GM12864 (cell line): ENCODE results near the gene TRIM39.
"Not testable (repeated sequence)": the region's sequence is repeated elsewhere in the genome, so short reads cannot be mapped to it uniquely, and the experiment has no call there.

ENCODE experiments used
- DNase-seq: peaks from one replicate; pipeline ENCODE4 v3.0.0-alpha.2; 2011; ENCODE audit warnings: low read depth
- H3K4me3 ChIP-seq: 2 replicates; pipeline ENCODE4 v1.5.1; 2011; ENCODE audit warnings: mild to moderate bottlenecking, low read depth, low read length, control low read depth
- TF ChIP-seq, protein P1 (sequence below): IDR thresholded peaks from 2 replicates; pipeline ENCODE4 v1.5.1; 2011; ENCODE audit warnings: low read depth, mild to moderate bottlenecking, moderate library complexity, low read length, control low read depth, inconsistent platforms; ENCODE audit errors: missing control alignments

Gene TRIM39

DNA sequence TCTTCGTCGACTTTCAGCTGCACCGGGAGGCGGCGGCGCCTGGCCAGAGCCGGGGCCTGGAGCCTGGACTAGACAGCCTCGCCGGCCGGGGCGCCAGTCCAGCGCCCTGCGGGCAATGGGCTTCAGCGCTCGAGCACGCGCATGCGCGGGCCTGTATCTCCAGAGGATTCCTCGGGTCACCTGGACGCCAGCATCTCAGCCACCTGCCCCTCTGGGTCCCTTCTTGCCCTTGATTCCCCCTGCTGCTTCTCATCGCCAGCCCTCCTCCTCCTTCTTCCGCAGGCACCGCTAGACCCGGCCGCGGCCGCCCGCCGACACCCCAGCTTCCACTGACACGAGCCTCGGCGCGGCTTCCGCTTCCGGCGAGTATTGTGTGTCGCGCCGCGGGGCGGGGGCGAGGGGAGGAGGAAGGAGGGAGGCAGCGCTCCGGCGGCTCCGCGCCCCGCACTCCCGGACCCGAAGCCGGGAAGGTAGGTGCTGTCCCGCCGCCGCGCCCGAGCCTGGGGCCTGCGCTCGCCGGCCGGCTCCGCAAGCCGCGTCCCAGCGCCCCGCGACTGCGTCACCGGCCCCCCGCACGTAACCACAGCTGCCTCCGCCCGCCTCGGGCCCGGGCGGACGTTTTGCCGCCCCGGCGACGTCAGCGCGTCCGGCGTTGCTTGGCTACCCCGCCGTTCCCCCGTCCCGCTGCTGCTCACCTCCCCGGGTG, at the start of gene TRIM39:
TSS of gene TRIM39 (plus strand) at position 402 of the 706 bp plus-strand sequence. CDS start 2,391 bp downstream, outside the sequence.
- peak within 1 kb of the TSS; percentile 74 for H3K4me3 ChIP-seq
- DNase-seq: peak; percentile 30
- TF ChIP-seq, protein P1, sequence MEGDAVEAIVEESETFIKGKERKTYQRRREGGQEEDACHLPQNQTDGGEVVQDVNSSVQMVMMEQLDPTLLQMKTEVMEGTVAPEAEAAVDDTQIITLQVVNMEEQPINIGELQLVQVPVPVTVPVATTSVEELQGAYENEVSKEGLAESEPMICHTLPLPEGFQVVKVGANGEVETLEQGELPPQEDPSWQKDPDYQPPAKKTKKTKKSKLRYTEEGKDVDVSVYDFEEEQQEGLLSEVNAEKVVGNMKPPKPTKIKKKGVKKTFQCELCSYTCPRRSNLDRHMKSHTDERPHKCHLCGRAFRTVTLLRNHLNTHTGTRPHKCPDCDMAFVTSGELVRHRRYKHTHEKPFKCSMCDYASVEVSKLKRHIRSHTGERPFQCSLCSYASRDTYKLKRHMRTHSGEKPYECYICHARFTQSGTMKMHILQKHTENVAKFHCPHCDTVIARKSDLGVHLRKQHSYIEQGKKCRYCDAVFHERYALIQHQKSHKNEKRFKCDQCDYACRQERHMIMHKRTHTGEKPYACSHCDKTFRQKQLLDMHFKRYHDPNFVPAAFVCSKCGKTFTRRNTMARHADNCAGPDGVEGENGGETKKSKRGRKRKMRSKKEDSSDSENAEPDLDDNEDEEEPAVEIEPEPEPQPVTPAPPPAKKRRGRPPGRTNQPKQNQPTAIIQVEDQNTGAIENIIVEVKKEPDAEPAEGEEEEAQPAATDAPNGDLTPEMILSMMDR: no peak

GRCh38 chr6:30280988-30281387, 45.7 kb upstream of the TRIM39 start:
- not testable (repeated sequence) for H3K4me3 ChIP-seq, DNase-seq

DNA sequence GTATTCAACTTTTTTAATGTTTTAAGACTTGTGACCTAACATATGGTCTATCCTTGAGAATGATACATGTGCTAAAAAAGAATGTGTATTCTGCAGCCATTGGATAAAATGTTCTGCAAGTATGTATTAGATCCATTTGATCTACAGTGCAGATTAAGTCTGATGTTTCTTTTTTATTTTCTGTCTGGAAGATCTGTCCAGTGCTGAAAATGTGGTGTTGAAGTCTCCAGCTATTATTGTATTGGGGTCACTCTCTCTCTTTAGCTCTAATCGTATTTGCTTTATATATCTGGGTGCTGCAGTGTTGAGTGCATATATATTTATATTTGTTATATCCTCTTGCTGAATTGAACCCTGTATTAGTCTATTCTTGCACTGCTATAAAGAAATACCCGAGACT, 44.2 kb upstream of the TRIM39 start:
- DNase-seq: no peak
- TF ChIP-seq, protein P1: no peak
- no peak overlapping the region for H3K4me3 ChIP-seq

GRCh38 chr6:30283761-30284160, 43.0 kb upstream of the TRIM39 start:
- H3K4me3 ChIP-seq: no peak overlapping the region
- TF ChIP-seq, protein P1: no peak
- no peak for DNase-seq

GRCh38 chr6:30287139-30287538, 39.6 kb upstream of the TRIM39 start:
- no peak overlapping the region for H3K4me3 ChIP-seq
- TF ChIP-seq, protein P1: no peak
- DNase-seq: no peak

- TF ChIP-seq, protein P1: no peak
- DNase-seq: no peak
- H3K4me3 ChIP-seq: no peak overlapping the region
Observed at GRCh38 chr6:30295837-30296236, 30.9 kb upstream of the TRIM39 start.

DNA sequence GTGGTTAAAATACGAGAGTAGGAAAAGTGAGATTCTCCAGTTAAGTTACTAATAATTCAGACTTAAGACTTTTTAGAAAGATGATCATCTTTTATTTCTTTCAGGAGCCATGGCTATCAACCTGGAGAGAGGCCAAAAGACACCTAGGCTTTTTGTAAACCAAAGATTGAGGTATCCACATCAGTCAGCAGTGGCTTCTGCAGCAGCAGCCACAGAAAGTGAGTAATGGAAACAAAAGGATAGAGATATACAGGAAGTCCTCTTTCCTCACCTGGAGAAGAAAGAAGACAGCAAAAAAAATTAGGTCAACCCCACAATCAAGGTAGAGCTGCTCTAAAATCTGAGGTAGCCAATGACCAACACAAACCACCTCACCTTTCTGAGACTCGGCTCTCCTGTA, 22.7 kb upstream of the TRIM39 start:
- DNase-seq: no peak
- H3K4me3 ChIP-seq: no peak overlapping the region
- TF ChIP-seq, protein P1: no peak
